ENCODE results near the gene FDX2. TPM values are rescaled to one million over a fixed set of nuclear protein-coding genes. Genes with fewer than 3 reads are reported as not detected.

The FDX2 gene
- total and polyA plus RNA-seq, 4 donors: 9.6 to 38.4 (median 21.2) TPM

DNA sequence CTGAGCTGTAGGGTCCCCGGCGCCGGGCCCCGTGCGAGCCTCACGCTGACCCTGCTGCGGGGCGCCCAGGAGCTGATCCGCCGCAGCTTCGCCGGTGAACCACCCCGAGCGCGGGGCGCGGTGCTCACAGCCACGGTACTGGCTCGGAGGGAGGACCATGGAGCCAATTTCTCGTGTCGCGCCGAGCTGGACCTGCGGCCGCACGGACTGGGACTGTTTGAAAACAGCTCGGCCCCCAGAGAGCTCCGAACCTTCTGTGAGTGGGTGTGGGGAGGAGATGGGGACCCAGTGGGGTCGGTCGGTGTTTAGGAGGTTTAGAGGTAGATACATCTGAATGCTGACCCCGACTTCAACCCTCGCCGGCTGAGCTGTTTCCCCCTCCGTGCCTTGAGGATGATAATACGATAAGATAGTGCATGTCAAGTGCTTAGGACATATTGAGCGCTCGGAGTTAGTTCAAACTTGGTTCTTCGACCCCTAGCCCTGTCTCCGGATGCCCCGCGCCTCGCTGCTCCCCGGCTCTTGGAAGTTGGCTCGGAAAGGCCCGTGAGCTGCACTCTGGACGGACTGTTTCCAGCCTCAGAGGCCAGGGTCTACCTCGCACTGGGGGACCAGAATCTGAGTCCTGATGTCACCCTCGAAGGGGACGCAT, 24.1 kb downstream of the FDX2 start:
- TF ChIP-seq, protein P1, sequence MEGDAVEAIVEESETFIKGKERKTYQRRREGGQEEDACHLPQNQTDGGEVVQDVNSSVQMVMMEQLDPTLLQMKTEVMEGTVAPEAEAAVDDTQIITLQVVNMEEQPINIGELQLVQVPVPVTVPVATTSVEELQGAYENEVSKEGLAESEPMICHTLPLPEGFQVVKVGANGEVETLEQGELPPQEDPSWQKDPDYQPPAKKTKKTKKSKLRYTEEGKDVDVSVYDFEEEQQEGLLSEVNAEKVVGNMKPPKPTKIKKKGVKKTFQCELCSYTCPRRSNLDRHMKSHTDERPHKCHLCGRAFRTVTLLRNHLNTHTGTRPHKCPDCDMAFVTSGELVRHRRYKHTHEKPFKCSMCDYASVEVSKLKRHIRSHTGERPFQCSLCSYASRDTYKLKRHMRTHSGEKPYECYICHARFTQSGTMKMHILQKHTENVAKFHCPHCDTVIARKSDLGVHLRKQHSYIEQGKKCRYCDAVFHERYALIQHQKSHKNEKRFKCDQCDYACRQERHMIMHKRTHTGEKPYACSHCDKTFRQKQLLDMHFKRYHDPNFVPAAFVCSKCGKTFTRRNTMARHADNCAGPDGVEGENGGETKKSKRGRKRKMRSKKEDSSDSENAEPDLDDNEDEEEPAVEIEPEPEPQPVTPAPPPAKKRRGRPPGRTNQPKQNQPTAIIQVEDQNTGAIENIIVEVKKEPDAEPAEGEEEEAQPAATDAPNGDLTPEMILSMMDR (IDR thresholded peaks at IDR 0.05; ENCODE audit: control extremely low read depth, extremely low read depth): no peak
- Histone ChIP-seq H3K9me3 (ENCODE audit: control insufficient read depth in 4 of 4, insufficient read depth in 3 of 4, low read length in 3 of 4) (peaks cover 0 to 7% (median 0%) of the 10 kb centered on the region in 4 donors), H3K9ac (ENCODE audit: insufficient read depth in 1 of 2, low read length in 2 of 2) (no peak overlapping the region), H3K4me1 (ENCODE audit: control insufficient read depth in 5 of 5, insufficient read depth in 5 of 5, low read length in 5 of 5) (peaks cover 0 to 67% (median 31%) of the 10 kb centered on the region in 5 donors), H3K4me3 (peak overlapping the region; percentile 20), H3K27ac (ENCODE audit: low read depth in 1 of 2, low read length in 1 of 2) (peak overlapping the region in 1 of 2 donors; percentile 50), H3K27me3 (ENCODE audit: control insufficient read depth in 3 of 3, insufficient read depth in 3 of 3, low read length in 2 of 3) (peaks cover 0 to 62% (median 24%) of the 10 kb centered on the region in 3 donors), H3K36me3 (ENCODE audit: control insufficient read depth in 4 of 4, insufficient read depth in 4 of 4, low read length in 4 of 4) (peaks cover 0 to 5% (median 0%) of the 10 kb centered on the region in 4 donors)
- 2% methylated on average over 48 to 49 of the region's 49 CpGs for WGBS, 2 donors
- no peak for DNase-seq
- ATAC-seq (ENCODE audit: insufficient read depth, low FRiP score): no peak

DNA sequence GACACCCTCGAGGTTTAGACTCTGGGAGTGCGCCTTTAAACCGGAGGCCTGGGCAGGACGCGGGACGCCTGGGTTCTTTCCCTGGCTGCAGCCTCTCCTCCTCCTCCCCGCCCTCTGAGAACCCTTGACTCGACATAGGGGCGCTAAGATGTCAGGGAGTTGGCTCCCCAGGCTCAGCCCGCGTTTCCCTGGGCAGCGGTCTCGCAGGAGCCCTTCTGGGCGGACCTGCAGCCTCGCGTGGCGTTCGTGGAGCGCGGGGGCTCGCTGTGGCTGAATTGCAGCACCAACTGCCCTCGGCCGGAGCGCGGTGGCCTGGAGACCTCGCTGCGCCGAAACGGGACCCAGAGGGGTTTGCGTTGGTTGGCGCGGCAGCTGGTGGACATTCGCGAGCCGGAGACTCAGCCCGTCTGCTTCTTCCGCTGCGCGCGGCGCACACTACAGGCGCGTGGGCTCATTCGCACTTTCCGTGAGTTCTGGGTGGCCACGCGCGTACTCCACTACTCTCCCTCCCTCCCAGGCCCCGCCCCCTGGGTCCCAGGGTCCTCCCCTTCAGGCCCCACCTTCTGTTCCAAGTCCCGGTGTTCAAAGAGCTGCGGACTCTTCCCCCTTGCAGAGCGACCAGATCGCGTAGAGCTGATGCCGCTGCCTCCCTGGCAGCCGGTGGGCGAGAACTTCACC, 24.8 kb downstream of the FDX2 start:
- ATAC-seq (ENCODE audit: insufficient read depth, low FRiP score) (no peak), DNase-seq (peak; percentile 55 to 67 (median 59))
- H3K36me3 ChIP-seq (ENCODE audit: control insufficient read depth in 4 of 4, insufficient read depth in 4 of 4, low read length in 4 of 4): peaks cover 0 to 5% (median under 1%) of the 10 kb centered on the region in 4 donors
- TF ChIP-seq, protein P1 (IDR thresholded peaks at IDR 0.05; ENCODE audit: control extremely low read depth, extremely low read depth): no peak
- peak overlapping the region in 1 of 2 donors; percentile 50 for H3K27ac ChIP-seq (ENCODE audit: low read depth in 1 of 2, low read length in 1 of 2)
- WGBS, 2 donors: 0% methylated on average over 52 to 57 of the region's 57 CpGs
- peaks cover 0 to 72% (median 38%) of the 10 kb centered on the region in 5 donors for H3K4me1 ChIP-seq (ENCODE audit: control insufficient read depth in 5 of 5, insufficient read depth in 5 of 5, low read length in 5 of 5)
- H3K9ac ChIP-seq (ENCODE audit: insufficient read depth in 1 of 2, low read length in 2 of 2): no peak overlapping the region
- no peak overlapping the region for H3K4me3 ChIP-seq
- H3K27me3 ChIP-seq (ENCODE audit: control insufficient read depth in 3 of 3, insufficient read depth in 3 of 3, low read length in 2 of 3): peaks cover 0 to 58% (median 23%) of the 10 kb centered on the region in 3 donors
- peaks cover 0 to 7% (median 0%) of the 10 kb centered on the region in 4 donors for H3K9me3 ChIP-seq (ENCODE audit: control insufficient read depth in 4 of 4, insufficient read depth in 3 of 4, low read length in 3 of 4)

GRCh38 chr19:10290357-10290875, 25.4 kb downstream of the FDX2 start:
- ATAC-seq (ENCODE audit: insufficient read depth, low FRiP score) (no peak), DNase-seq (peak in 1 of 3 donors; percentile 20)
- Histone ChIP-seq H3K27me3 (ENCODE audit: control insufficient read depth in 3 of 3, insufficient read depth in 3 of 3, low read length in 2 of 3) (peaks cover 0 to 52% (median 18%) of the 10 kb centered on the region in 3 donors), H3K9ac (ENCODE audit: insufficient read depth in 1 of 2, low read length in 2 of 2) (no peak overlapping the region), H3K9me3 (ENCODE audit: control insufficient read depth in 4 of 4, insufficient read depth in 3 of 4, low read length in 3 of 4) (peaks cover 0 to 7% (median 0%) of the 10 kb centered on the region in 4 donors), H3K27ac (ENCODE audit: low read depth in 1 of 2, low read length in 1 of 2) (peak overlapping the region in 1 of 2 donors; percentile 46), H3K4me3 (no peak overlapping the region), H3K4me1 (ENCODE audit: control insufficient read depth in 5 of 5, insufficient read depth in 5 of 5, low read length in 5 of 5) (peaks cover 0 to 72% (median 42%) of the 10 kb centered on the region in 5 donors), H3K36me3 (ENCODE audit: control insufficient read depth in 4 of 4, insufficient read depth in 4 of 4, low read length in 4 of 4) (peaks cover 0 to 7% (median 3%) of the 10 kb centered on the region in 4 donors)
- WGBS, 2 donors: 1% methylated on average over 30 of the region's 30 CpGs
- TF ChIP-seq, protein P1 (IDR thresholded peaks at IDR 0.05; ENCODE audit: control extremely low read depth, extremely low read depth): no peak

Measured in lung (tissue), 12 donors.